NCI-H446 (cell line): ENCODE measurements around the gene IBSP.

Experiments
- DNase-seq, 2 experiments: peaks; one replicate each; lab custom pipeline; 2025; lab: John Stamatoyannopoulos, UW

The IBSP gene

GRCh38 chr4:87838890-87839591 lies 39.7 kb downstream of the IBSP start:
- peak; percentile 10 to 31 for DNase-seq

- no peak for DNase-seq
Measured at GRCh38 chr4:87839592-87839946, 40.2 kb downstream of the IBSP start.

GRCh38 chr4:87840149-87840548 lies 40.8 kb downstream of the IBSP start:
- no peak for DNase-seq

- peak in 1 of 2 experiments; percentile 22 for DNase-seq
Measured at GRCh38 chr4:87843936-87844335, 44.6 kb downstream of the IBSP start.

DNA sequence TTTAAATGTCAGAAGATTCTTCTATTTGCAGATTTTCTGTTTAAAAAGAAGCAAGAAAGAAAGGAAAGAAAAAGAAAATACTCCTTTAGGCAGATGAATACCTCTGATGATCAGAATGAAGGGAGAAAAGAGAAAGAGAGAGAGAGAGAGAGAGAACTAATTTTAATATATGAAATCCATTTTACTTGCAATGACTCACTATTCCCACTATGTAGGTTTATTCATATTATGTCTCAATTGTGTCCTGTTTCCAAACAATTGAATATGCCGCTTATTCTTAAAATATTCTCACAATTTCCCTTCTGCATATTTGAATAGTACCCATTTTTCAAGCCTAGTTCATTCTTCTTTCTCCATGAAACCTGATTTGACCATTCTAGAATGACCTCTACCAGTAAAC lies 45.1 kb downstream of the IBSP start:
- no peak for DNase-seq

- DNase-seq = no peak
Measured at GRCh38 chr4:87846226-87846625, 46.9 kb downstream of the IBSP start.

- DNase-seq = peak in 1 of 2 experiments; percentile 40
Measured at GRCh38 chr4:87848622-87849351, 49.4 kb downstream of the IBSP start.

GRCh38 chr4:87849612-87850011 lies 50.3 kb downstream of the IBSP start:
- DNase-seq = no peak

GRCh38 chr4:87851332-87851731 lies 52.0 kb downstream of the IBSP start:
- DNase-seq = no peak

DNA sequence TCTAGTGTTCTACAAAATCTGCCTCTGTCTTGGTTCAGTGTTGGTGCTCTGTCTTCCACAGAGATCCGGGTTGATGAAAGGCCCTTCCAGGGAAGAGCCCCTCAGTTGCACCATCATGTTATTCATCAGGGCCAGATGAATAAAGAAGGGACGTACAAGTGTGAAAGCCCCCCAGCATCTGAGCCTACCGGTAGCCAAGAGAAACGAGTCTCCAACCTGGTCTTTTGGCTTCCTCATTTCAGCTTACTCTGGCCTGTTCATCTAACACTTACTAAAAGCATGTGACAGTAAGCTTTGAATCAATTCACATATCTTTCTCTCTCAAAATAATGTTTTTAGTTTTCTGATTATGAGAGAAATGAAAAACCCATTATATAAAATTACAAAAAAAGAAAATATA lies 52.6 kb downstream of the IBSP start:
- DNase-seq = no peak

GRCh38 chr4:87853108-87853507 lies 53.8 kb downstream of the IBSP start:
- DNase-seq = peak in 1 of 2 experiments; percentile 37

DNA sequence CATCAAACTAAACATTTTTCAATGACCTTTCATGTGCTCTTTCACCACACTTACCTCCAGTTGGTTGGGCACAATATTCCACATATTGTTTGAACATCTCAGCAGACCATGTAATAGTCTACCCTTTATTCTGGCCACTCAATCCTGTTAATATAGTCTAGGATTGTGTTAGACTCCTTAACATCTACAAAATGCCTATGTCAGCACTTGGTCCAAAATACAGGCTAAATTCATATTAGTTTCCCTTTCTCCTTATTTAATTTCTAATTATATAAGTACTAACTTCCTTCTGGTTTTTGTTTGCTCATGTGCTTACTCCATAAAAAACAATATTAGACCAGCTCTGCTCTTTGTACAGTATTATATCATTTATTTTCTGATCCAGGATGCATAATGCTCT lies 54.5 kb downstream of the IBSP start:
- no peak for DNase-seq

- no peak for DNase-seq
Measured at GRCh38 chr4:87855559-87855958, 56.2 kb downstream of the IBSP start.

- DNase-seq = no peak
Measured at GRCh38 chr4:87856816-87857215, 57.5 kb downstream of the IBSP start.

GRCh38 chr4:87857789-87858188 lies 58.4 kb downstream of the IBSP start:
- no peak for DNase-seq
